Stimulated activated CD4-positive, alpha-beta T cell treated with anti-CD3 and anti-CD28 coated beads, Interleukin-1b, Interleukin-23, amount 100 ng/mL, for 48 hours (primary cell): Measurements from ENCODE around the gene OPN1SW.

Experiments
- DNase-seq: peaks from one replicate; pipeline ENCODE4 v3.0.0-alpha.2; 2020

OPN1SW gene

DNA sequence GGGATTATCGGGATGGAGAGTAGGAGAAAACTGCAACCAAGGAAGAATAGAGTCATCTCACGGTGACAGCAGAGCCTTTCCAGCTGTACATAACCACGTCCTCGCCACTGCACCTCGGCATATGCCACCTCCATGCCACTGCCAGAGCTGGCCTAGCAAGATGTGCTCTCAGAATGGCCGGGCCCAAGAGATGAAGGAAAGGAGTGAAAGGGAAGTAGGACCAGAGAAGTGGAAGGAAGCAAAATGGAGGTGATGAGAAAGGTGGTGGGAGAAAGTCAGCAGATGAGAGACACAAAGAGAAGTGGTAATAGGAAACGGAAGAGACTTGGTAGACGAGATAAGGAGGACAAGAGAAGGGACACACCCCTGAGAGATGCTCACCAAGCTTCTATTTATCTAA lies 44.4 kb downstream of the OPN1SW start:
- DNase-seq = no peak

DNA sequence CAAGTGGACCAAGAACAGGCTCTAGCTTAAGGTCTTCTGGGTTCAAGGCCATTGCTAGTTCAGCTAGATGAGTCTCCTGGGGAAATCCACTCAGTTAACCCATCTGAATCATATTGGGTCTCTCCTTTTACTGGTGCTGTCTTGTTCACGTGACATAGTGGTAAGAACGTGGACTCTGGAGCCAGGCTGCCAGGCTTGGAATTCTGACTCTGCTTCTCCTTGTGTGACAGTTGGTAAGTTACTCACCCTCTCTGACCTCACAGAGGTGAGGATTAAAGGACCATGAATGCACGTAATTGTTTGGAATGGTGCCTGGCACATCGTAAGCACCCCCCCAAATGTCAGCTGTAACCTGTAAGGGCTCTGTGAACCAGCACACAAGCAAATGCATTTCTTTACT lies 46.1 kb downstream of the OPN1SW start:
- DNase-seq = no peak

DNA sequence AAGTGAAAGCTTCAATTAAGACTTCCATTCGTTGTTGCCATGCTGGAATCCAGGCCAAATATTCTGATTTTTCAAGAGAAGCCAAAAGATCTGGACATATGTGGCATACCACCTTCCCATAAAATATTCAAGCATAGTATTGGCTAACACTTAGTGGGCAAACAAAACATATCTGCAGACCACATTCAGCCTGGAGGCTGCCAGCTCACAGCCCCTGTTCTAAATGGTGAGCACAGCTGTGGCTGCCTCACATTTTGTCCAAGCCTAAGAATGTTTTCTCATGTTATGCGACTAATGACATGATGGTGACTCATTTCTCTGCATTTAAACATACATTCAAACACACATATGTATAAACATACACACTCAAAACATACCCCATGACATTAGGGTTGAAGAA lies 47.0 kb downstream of the OPN1SW start:
- no peak for DNase-seq

DNA sequence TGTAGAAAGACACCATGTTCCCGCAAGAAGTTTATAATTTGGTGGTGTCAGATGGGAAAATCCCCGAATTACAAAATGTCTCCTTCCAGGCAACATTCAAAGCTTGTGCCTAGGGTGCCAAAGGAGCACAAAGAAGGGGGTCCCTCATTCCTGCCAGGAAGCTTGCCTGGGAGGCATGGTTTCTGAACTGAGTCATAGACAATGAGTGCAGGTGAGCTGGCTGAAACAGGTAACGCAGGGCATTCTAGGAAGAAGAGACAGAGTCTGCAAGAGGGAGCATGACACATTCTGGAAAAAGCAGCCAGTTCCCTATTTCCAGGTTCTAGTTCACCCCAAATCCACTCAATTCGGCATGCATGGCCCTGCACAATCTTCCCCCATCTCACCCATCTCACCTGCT lies 48.4 kb downstream of the OPN1SW start:
- DNase-seq = no peak

DNA sequence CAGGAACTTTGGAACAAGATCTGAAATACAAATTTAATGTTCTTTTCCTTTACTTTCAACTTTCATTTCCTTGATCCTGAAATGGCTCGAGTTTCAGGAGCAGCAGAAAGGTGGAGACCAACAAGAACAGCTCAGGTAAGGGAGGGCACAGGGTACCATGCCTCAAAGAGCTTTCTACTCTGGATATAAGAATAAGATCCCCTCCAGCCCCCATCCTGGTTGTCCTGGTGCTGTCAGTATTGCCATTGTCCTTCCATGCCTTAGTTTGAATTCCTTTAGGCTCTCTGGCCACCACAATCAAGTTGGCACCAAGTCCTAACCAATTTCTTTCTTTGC lies 48.9 kb downstream of the OPN1SW start:
- no peak for DNase-seq

DNA sequence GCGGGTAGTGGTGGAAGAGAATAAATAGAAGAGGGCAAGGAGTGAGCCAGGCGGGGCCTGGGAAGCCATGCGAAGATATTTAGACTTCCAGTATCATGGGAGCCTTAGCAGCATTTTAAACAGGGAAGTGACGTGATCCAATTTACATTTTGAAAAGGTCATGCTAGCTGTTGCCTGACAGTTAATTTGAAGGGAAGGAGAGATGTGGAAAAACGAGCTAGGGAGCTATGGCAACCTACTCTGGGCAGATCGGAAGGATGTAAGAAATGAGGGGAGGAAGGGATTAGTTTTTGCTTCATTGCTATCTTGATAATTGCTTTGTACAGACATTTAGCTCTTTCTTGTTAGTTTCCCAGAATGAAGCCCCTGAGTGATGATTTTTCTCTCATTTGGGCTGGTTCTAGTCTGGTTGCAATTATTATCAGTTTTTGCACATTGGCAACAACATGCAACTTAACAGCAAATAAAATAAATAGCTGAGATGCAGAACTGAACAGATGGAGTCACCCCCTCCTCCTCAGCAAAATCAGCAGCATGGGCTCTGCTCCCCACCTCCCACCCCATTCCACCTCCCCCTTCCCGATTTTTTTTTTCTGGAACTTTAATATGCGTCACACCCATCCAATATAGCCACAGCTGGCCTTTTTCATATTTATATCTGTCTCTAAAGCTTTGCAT lies 49.4 kb downstream of the OPN1SW start:
- DNase-seq = no peak

DNA sequence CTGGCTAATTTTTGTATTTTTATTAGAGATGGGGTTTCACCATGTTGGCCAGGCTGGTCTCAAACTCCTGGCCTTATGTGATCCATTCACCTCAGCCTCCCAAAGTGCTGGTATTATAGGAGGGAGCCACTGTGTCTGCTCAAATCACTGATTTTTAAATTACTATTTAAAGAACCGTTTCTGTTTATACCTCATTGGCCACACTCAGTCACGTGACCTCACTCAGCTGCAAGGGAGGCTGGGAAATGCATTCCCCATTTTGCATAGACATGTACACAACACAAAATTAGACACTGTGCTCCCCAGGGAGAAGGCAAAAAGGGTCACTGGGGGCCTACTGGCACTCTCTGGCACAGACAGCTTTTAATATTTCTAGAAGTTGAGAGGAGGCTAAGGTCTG lies 50.1 kb downstream of the OPN1SW start:
- no peak for DNase-seq

DNA sequence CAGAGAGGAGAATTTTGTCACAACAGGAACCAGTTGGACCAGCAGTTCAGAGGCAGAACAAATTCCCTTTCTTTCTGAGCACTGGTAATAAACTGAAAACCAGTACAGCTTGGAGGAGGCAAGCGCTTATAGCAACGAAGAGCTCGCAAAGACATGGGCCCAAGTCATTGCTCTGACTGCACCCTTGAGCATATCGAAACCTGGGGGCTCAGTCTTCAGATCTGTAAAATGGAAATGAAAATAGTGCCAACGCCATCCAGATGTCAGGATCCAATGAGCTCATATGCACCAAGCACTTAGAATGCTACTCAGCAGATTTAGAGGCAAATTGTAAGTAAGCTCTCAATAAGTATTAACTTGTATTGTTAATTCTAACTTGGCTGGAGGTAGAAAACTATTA lies 50.9 kb downstream of the OPN1SW start:
- DNase-seq = no peak
